HepG2 (cell line): ENCODE measurements around the gene LITAFD. TPM values are rescaled to one million over a fixed set of nuclear protein-coding genes. Genes with fewer than 3 reads are reported as not detected.

ENCODE experiments used
- ELF3 ChIP-seq: IDR thresholded peaks from 2 replicates; pipeline ENCODE4 v1.6.1; 2016; ENCODE audit warnings: missing genetic modification reagents, missing compliant biosample characterization
- GLMP ChIP-seq: sonication (generic); formaldehyde crosslinking; IDR thresholded peaks from 2 replicates; pipeline ENCODE4 v1.9.0; 2021; ENCODE audit warnings: missing genetic modification reagents, mild to moderate bottlenecking, borderline replicate concordance
- GZF1 ChIP-seq: sonication (generic); formaldehyde crosslinking; IDR thresholded peaks from 2 replicates; pipeline ENCODE4 v1.5.1; 2020; ENCODE audit warnings: mild to moderate bottlenecking, missing genetic modification reagents
- NFIC ChIP-seq: IDR thresholded peaks from 2 replicates; pipeline ENCODE4 v1.6.1; 2012; ENCODE audit warnings: mild to moderate bottlenecking, low read length, inconsistent platforms
- NR2F1 ChIP-seq, 2 experiments: fragments of 450-650 bp in 1 of 2; formaldehyde crosslinking in 1 of 2; IDR thresholded peaks; 2 replicates each; pipeline versions ENCODE4 v1.5.0 to v1.6.1; 2016 to 2020; ENCODE audit warnings: mild to moderate bottlenecking in 1 of 2, missing compliant biosample characterization in 1 of 2, missing genetic modification reagents in 1 of 2, moderate library complexity in 1 of 2
- ZBTB40 ChIP-seq, 2 experiments: fragments of 450-650 bp in 1 of 2; sonication (generic) in 1 of 2; formaldehyde crosslinking in 1 of 2; IDR thresholded peaks; 2 replicates each; pipeline versions ENCODE4 v1.6.1 to v1.8.0; 2016 to 2022; ENCODE audit warnings: antibody characterized with exemption in 1 of 2, mild to moderate bottlenecking in 1 of 2, missing genetic modification reagents in 1 of 2
- ZNF430 ChIP-seq: sonication (generic); formaldehyde crosslinking; IDR thresholded peaks from 2 replicates; pipeline ENCODE4 v1.9.0; 2021; ENCODE audit warnings: mild to moderate bottlenecking, missing genetic modification reagents
- ZNF441 ChIP-seq: sonication (generic); formaldehyde crosslinking; IDR thresholded peaks from 2 replicates; pipeline ENCODE4 v1.7.0; 2021; ENCODE audit warnings: missing genetic modification reagents, borderline replicate concordance
- ZNF709 ChIP-seq: sonication (generic); formaldehyde crosslinking; IDR thresholded peaks from 2 replicates; pipeline ENCODE4 v1.5.0; 2020; ENCODE audit warnings: mild to moderate bottlenecking, missing genetic modification reagents
- polyA plus RNA-seq, 8 experiments: library from polyadenylated mRNA; depleted of rRNA in 3 of 8; stranded (reverse) in 7 of 8; unstranded in 1 of 8; fragments of >200 nt; fragmentation: Illumina TruSeq in 4 of 8; extraction: Trizol in 4 of 8; gene quantifications; 2 replicates each; pipeline versions ENCODE4 v1.2.1 to v1.2.3, GENCODE V29; 2011 to 2016; ENCODE audit warnings: low read depth in 4 of 8, missing spikeins in 1 of 8, mixed read lengths in 1 of 8; ENCODE audit not compliant: insufficient read depth in 1 of 8
- total RNA-seq, 5 experiments: library from RNA; depleted of rRNA; stranded (reverse); fragments of >200 nt; fragmentation: Illumina TruSeq; extraction: Trizol; gene quantifications; 2 replicates each; pipeline ENCODE4 v1.2.3, GENCODE V29; 2016; ENCODE audit warnings: low read depth in 1 of 5
- TF ChIP-seq, protein P1 (sequence below): sonication (generic); formaldehyde crosslinking; IDR thresholded peaks from 2 replicates; pipeline ENCODE4 v1.5.1; 2020; ENCODE audit warnings: missing genetic modification reagents, mild to moderate bottlenecking, borderline replicate concordance

LITAFD gene
- total and polyA plus RNA-seq, 2 of the 13 experiments (the other 11 are each of a cell fraction or from before 2014, with no cell fraction given): not detected

GRCh38 chr16:8866118-8866883 lies 15.8 kb upstream of the LITAFD start (continued):
- TF ChIP-seq ZBTB40 (IDR thresholded peaks at IDR 0.05) (no peak), ZBTB40 (CRISPR knock-in tag; IDR thresholded peaks at IDR 0.05) (no peak), NFIC (no peak), GLMP (no peak), ZNF441 (CRISPR knock-in tag) (no peak), ZNF430 (CRISPR knock-in tag) (peak; percentile 90), NR2F1 (CRISPR knock-in tag; IDR thresholded peaks at IDR 0.05) (no peak; a peak in 1 of 4 replicates), ZNF709 (CRISPR knock-in tag) (peak; percentile 62; the same call in 1 of the 2 replicates), GZF1 (CRISPR knock-in tag) (peak; percentile 23; the same call in 1 of the 2 replicates), ELF3 (no peak)
- TF ChIP-seq, protein P1, sequence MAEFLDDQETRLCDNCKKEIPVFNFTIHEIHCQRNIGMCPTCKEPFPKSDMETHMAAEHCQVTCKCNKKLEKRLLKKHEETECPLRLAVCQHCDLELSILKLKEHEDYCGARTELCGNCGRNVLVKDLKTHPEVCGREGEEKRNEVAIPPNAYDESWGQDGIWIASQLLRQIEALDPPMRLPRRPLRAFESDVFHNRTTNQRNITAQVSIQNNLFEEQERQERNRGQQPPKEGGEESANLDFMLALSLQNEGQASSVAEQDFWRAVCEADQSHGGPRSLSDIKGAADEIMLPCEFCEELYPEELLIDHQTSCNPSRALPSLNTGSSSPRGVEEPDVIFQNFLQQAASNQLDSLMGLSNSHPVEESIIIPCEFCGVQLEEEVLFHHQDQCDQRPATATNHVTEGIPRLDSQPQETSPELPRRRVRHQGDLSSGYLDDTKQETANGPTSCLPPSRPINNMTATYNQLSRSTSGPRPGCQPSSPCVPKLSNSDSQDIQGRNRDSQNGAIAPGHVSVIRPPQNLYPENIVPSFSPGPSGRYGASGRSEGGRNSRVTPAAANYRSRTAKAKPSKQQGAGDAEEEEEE (CRISPR knock-in tag): peak; percentile 76; the same call in 1 of the 2 replicates
